NCI-H82 (cell line): ENCODE results near the gene FADS3.

Experiments
- DNase-seq: peaks from one replicate; lab custom pipeline; 2025; lab: John Stamatoyannopoulos, UW

Gene FADS3

DNA sequence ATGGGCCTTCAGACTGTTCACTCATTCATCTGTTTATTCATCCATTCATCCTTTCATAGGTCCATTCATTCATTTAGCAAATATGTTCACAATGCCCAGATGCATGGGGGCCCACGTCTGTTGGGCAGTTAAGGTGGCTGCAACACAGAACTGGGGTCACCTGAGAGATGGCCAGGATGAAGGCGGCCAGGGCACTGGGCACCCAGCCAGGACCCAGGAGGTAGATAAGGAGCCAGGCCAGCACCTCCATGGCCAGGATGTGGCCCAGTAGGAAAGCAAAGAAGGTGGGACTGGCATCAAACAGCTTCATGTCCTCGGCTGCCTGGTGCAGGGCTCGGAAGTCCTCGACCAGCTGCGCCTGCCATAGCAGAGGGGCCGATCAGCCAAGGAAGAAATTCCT is 12.2 kb downstream of the FADS3 start:
- no peak for DNase-seq

DNA sequence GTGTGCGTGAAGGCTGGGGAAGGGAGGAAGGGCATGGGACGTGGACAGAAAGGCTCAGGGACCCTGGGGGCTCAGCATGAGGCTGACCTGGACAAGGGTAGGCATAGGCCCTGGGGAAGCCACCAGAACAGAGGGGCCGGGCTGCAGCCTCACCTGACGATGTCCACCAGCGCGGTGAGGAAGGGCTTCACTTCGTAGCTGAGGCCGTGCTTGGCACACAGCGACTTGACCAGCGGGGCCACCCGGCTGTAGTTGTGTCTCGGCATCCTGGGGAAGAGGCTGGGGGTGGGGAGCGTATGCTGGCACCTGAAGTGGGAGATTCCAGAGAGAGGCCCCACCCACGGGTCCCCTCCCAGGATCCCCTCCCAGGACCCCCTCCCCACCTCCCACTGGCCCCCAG is 15.6 kb downstream of the FADS3 start:
- DNase-seq, result no peak

DNA sequence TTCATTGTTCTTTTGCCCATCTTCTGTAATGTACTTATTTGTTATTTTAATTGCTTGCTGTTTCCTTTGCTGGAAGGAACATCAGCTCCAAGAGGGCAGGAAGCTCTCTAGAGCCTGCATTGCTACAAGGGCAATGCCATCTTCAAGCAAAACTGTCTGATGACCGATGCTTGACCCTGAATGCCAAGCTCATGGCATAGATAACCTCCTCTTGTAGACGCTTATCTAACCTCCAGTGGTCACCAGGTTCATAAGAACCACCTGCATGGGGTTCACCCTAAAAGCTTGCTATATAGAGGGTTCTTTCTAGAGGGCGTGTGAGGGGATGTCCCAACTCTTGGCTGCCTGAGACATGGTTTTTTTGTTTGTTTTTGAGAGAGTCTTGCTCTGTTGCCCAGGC is 16.5 kb downstream of the FADS3 start:
- DNase-seq, result no peak

DNA sequence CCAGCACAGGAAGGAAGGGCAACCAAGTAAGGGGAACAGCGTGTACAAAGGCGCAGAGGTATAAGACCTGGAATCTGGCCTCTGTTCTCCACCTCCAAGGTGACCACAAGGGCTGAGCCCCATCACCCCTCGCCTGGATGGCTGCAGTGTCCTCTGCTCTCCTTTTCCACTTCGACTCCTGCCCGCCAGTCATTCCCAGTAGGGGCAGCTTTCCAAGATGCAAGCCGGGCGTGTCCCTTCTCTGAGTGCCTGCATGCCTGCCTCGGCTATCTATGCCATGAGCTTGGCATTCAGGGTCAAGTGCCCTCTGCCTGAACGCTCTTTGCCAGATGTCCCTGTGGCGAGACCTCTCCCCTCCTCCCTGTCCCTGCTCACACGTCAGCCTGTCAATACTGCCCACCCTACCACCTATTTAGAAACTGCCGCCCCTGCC is 17.0 kb downstream of the FADS3 start:
- DNase-seq, result no peak

DNA sequence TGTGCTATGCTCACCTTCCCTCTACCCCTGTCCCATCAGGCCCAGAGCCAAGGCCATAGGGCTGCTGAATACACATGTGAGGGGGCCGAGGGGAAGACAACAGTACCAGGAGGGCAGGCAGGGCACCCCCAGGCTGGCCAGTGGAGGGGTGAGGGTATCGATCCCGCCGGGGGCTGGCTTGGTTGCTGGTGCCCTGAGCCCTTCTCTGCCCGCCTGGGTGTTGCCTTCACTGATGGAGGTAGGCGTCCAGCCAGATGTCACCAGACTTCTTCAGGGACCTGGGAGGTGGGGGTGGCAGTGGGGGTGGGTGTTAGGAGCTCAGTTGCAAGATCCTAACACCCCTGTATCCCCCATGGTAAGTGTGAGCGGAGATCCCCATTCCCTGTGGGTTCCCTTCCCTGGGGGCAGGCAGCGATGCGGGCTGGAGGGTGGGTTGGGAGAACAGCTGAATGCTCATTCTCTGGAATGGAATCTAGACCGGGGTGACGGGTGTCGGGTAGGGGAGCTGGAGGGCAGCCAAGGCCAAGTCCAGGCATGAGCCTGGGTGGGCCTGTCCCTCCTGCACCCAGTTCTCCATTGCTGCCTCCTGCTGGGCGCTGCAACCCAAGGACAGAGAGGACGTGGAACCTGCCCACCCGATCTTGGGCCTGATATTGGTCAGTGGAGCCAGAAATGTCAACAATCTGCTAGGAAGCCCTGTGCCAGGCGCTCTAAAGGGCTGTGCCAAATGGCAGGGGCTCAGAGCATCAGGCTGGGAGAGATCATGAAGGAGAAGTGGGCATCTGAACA is 17.6 kb downstream of the FADS3 start:
- no peak for DNase-seq

DNA sequence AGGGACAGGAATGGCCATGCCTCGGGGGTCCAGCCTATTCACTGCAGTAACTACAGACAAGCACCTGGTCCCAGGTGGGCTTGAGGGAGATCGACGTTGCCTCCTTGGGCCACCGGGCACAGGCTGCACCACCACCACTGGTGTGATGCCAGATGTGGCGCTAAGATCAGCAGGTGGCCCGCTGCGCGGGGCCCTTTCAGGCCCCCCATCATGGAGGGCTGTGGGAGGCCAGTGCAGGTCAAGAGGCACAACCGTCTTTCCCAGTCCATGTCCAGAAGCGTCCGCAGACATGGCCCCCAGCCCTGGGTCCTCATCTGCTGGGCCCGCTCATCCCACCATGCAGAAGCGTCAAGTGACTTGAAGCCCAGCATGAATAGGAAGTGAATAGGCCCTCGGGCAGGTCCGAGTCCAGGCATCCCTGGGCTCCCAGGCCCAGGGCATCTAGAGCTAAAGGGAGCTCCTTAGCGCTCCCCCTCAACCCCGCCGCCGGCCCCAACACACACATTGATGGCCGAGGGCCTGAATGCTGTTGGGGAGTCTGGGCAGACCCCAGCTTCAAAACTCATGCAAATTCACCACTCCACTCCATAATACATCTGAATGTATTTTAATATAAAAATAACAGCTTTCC is 18.3 kb downstream of the FADS3 start:
- DNase-seq, result no peak

DNA sequence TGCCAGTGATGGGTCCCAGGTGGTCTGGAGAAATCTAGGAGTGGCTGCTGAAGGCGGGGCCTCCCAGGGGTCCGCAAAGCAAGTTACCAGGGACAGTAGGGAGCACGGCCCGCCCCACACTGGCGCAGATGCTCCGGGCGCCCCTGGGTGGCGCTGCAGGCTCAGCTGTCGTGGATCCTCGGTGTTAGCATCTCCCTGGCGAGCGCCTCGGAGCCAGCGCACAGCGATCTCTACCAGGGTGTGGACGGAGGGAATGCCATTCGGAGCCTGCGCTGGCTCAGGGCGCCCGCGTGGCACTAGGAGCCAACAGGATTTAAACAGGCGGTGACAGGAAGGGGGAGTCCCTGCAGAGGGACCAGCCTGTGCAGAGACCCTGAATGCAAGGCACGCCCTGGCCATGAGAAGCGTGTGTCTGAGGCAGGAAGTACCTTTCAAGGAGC is 20.2 kb downstream of the FADS3 start:
- DNase-seq, result peak; percentile 80

DNA sequence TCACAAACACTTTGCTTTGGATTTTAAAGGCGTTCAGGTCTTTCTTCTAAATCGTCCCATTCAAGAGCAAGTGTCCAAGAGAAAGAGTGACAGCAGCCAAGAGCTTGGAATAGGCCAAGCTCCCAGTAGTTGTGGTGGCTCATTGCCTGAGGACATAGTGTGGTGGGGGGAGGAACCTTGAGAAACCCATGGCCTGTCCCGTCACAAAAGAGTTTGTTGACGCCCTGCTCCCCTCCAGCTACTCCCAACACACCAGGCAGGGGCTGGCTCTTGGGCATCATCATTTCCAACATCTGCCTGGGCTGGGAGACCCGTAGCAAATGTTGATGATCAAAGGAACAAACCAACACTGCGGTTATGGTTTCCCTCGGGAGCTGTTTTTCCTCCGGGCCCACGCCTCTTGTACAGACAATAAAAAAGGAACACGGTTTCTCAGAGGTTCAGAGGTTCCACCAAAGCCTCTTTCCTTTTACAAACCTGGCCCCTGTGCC is 20.8 kb downstream of the FADS3 start:
- no peak for DNase-seq

DNA sequence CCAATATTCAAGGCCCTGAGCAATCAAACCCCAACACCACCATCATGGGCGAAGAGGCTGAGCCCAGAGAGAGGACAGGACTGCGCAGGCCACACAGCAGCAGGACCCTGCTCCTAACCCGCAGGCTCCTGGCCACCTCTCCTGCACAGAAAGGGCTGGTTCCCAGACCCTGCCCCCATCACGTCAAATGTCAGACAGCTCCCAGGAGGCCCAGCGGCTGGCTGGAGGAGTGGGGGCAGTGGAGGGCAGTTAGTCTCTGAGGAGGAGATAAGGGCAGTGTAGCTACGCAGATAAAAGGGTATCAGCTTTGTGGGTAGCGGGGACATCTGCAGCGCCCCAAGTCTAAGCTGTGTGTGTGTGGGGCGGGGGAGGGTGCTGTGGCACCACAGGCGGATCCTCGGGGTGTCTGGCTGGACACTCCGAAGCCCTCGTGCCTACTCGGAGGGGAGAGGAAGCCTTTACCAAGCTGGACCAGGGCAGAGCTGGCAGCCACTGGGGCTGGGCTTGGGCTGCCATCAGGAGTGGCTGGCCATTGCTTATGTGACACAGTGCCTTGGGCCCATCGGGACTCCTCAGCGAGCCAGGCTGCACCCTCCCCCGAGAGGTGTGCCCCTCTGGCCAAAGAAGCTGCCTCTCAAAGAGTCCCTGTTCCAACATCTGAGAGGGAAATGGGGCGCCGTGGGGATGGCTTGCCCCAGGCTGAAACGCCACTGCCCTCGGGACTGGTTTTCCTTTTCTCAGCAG is 21.5 kb downstream of the FADS3 start:
- DNase-seq, result no peak

DNA sequence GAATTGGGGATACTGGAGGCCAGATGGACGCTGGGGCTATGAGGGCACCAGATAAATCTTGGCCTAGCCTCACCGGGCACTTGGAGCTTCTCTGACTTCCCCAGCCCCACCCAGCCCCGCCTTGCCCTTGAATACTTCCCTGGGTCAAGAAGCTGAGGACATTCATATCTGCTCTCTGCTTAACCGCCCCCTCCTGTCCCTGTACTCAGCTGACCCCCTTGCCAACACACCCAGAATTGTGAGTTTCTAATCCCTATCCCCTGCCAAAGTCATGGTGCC is 22.0 kb downstream of the FADS3 start:
- no peak for DNase-seq

DNA sequence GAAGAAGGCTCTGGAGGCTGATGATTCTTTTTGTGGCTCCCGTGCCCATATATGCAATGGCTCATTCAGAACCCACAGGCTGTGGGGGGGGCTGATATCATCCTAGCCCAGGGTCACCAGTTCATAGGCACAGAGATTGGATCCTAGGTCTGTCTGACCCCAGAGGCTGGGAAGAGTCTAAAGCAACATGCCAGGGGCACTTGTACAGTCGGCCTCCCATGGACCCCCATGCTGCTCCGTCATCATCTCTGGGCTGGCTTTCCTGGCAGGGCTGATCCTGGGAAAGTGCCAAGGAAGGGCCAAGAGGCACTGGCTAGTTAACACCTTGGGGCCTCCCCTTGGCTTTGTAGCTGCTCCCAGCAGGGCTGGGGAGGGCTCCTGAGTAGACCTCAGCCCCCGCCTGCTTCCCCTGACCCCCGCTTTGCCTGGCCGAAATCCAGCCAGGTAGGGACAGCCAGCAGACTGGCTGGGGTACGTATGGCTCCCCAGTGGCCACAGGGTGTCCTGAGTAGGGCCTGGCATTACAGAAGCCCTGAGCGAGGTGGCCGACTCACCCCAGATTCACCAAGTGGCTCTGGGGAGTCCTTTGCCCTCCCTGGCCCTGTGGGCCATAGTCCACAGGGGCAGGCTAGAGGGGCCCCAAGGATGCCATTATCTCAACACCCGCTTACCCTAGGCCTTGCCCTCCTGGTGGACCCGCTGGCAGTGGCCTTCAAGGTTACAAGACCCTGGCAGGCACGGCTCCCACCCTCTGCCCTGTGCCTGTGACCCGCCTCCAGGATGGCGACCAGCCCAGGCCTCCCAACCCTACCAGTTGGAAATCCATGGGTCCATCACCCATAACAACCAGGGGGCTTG is 22.5 kb downstream of the FADS3 start:
- DNase-seq, result no peak

DNA sequence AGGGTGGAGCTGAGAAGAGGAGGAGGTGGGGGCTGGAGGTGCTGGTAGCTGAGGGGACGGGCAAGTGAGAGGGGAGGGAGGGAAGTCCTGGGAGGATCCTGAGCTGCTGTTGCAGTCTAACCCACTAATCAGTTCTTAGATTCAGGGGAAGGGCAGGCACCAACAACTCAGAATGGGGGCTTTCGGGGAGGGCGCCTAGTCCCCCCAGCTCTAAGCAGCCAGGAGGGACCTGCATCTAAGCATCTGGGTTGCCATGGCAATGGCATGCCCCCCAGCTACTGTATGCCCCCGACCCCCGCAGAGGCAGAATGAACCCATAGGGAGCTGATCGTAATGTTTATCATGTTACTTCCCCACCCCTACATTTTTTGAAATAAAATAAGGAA is 24.4 kb downstream of the FADS3 start:
- DNase-seq, result no peak

DNA sequence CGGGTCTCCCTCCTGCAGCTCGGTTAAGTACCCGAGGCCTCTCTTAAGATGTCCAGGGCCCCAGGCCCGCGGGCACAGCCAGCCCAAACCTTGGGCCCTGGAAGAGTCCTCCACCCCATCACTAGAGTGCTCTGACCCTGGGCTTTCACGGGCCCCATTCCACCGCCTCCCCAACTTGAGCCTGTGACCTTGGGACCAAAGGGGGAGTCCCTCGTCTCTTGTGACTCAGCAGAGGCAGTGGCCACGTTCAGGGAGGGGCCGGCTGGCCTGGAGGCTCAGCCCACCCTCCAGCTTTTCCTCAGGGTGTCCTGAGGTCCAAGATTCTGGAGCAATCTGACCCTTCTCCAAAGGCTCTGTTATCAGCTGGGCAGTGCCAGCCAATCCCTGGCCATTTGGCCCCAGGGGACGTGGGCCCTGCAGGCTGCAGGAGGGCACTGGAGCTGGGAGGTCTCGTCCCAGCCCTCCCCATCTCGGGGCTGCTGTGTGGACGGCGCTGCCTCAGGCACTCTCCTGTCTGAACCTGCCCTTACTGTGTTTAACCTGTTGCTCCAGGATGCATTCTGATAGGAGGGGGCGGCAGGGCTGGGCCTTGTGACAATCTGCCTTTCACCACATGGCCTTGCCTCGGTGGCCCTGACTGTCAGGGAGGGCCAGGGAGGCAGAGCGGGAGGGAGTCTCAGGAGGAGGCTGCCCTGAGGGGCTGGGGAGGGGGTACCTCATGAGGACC is 25.0 kb downstream of the FADS3 start:
- DNase-seq, result no peak

DNA sequence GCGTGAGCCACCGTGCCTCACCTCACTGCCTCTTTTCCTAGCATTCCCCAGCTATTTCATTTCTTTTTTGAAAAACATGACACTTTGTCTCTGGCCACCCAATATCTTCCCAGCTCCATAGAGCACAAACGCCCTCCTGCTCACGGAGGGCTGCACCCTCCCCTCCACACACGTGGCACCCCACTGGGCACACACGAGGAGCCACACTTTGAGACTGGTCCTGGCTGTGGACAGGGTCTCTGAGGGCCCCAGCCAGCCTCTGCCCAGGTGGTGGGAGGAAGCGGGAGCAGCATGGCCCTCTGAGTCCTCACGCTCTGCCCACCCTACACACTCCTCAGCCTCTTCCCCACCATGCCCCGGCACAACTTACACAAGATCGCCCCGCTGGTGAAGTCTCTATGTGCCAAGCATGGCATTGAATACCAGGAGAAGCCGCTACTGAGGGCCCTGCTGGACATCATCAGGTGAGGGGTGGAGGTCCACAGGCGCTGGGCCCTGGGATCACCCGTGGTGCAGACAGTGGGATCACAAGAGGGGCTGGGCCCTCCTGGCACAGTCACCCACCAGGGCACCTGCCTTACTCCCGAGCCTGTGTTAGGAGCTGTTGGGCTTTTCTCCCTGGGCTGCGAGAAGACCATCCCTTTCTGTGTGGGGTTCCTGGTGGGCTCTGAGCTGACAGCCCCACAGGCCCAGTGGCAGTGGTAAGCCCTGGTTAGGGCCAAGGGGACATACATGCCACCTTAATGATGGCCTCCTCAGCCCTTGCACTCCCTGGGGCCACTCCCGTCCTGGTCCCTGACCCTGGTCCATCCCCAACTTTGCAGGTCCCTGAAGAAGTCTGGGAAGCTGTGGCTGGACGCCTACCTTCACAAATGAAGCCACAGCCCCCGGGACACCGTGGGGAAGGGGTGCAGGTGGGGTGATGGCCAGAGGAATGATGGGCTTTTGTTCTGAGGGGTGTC is 26.2 kb downstream of the FADS3 start:
- no peak for DNase-seq

DNA sequence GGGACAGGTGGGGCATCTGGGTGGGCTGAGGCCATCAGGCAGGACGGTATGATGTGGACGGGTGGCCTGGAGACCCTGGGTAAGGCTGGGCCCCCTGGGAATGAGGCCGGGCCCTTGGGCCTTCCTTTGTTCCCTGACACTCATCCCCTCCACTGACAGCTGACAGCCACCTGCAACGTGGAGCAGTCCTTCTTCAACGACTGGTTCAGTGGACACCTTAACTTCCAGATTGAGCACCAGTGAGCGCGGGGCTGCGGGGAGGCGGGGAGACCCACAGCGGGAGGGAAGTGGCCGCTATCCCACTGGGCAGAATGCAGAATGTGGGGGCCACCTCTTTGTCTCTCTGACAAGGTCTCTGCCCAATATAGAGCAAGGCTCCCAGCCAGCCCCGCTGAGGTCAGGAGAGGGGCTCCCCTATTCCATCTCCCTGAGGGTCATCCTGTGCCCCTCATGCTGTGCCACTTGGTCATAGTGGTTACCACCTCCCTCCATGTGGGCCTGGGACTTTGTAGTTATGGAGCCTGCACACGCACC is 27.7 kb downstream of the FADS3 start:
- no peak for DNase-seq

DNA sequence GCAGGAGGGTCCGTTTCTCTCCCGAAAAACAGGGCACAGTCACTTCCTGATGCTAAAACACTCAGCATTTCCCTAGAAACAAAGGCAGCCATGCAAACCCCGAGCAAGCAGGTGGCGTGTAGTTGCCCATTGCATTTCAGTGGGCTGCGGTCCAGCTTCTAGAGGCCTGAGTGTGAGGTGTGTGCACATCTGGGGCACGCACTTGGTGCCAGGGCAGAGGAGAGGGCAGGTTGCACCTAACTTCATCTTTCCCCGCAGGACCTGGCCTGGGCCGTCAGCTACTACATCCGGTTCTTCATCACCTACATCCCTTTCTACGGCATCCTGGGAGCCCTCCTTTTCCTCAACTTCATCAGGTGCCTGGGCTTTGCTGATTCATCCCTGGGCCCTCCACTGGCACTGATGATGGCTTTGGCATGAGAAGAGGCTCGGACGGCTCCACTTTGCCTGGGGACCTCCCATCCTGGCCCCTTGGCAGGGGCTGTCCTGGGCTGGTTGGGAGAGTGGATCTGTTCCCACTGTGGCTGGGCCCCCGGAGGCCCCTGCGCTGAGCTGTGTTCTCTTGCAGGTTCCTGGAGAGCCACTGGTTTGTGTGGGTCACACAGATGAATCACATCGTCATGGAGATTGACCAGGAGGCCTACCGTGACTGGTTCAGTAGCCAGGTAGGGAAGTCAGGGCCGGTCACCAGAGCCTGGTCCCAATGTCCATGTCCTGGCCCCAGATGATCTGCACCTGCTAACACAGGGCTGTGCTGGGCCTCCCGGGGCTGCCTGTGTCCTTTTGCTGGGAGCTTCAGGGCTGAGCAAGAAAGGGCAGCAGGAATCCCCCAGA is 28.4 kb downstream of the FADS3 start:
- DNase-seq, result no peak

DNA sequence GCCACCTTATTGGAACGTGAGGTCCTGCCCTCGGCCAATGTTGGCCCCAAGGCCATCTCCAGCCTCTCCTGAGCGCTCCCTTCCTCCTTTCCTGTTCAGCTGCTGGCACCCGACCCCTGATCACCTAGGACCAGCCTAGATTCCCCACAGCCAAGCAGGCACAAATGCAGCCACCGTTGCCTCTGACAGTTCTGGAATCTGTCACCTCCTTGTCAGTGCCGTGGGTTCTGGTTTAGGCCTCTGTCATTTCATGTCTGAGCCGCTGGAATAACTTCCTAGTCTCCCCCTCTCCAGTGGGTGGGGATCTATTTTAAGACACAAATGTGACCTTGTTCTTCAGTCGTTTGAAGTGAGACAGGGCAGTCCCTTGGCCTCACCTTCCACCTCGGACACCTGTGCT is 29.7 kb downstream of the FADS3 start:
- DNase-seq, result no peak

DNA sequence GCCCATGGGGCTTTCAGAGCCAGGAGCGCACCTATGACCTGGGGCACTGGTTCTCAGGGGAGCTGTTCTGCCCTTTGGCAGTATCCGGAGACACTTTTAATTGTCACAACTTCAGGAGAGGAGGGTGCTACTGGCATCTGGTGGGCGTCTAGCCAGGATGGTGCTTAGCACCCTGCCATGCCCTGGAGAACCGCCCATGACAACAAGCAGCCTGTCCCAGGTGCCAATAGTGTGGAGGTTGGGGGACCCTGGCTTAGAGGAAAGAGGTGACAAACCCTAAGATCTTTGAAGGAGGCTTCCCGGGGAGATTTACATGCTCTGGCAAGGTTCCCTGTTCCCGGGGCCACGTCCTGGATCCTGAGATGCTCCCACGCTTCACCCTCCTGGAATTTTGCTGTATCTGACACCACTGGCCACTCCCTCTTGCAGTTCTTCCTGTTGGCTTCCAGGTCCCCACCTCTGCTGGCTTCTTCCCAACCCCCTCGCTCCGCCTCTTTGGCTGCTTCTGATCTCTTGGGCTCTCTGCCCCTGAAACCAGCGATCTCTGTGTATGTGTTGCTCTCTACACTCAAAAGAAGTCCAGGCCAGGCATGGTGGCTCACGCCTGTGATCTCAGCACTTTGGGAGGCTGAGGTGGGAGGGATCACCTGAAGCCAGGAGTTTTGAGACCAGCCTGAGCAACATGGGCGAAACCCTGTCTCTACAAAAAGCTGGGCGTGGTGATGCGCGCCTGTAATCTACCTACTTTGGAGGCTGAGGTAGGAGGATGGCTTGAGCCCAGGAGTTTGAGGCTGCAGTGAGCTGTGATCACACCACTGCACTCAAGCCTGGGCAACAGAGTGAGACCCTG is 31.1 kb downstream of the FADS3 start:
- DNase-seq, result no peak
